Measurements from ENCODE around the gene EPHB1.

- TF ChIP-seq TAF1 (IDR thresholded peaks at IDR 0.05; ENCODE audit: low read depth): no peak
- TF ChIP-seq CTCF (IDR thresholded peaks at IDR 0.05; ENCODE audit: poor library complexity, severe bottlenecking): no peak
- no peak for TF ChIP-seq EP300 (conservative IDR thresholded peaks at IDR 0.05; ENCODE audit: poor library complexity, severe bottlenecking)
- TF ChIP-seq MXI1 (conservative IDR thresholded peaks at IDR 0.05; ENCODE audit: poor library complexity, severe bottlenecking): no peak
- no peak for TF ChIP-seq POLR2AphosphoS5 (IDR thresholded peaks at IDR 0.05)
- TF ChIP-seq REST (IDR thresholded peaks at IDR 0.05; ENCODE audit: borderline replicate concordance): no peak
Measured at GRCh38 chr3:135089451-135089850, 294.4 kb downstream of the EPHB1 start.
